ENCODE measurements around the gene MRPL20.

- TF ChIP-seq MAX (IDR thresholded peaks at IDR 0.05) (no peak), EP300 (IDR thresholded peaks at IDR 0.05; ENCODE audit: borderline replicate concordance) (no peak), TEAD4 (IDR thresholded peaks at IDR 0.05) (no peak), RAD21 (IDR thresholded peaks at IDR 0.05; ENCODE audit: low read depth) (no peak), USF1 (IDR thresholded peaks at IDR 0.05) (no peak)
Measured at GRCh38 chr1:1434824-1435105, 27.7 kb upstream of the MRPL20 start.

All from Ishikawa (cell line).